ENCODE measurements around the gene TRPM3.

Gene TRPM3

DNA sequence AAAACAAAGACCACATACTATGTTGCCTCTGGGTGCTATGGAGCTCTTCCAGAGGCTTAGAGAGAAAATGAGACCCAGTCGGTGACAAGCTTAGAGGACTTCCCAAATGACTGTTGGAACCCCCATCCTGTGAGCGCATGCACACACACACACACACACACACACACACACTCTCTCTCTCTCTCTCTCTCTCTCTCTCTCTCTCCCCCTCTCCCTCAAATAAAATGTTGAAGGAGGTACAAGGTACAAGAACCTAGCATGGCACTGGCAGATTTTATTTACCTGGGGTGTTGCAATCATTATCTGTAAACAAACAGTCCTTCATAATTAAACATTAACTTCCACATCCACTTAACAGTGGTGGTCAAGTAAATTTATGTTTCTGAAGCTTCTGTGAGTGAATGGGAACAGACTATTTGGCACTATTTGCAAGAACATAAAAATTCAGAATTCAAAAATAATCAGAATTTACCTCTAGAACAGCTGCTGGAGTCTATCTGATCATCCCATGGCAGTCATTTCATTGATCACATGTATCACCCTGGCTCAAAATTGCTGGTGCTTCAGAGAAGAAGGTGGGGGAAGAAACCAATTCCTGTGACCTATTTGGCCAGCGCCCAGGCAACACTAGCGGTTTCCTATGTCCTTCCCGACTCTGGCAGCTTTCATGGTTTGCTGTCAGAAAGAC is 24.9 kb downstream of the TRPM3 start:
- DNase-seq: no peak

DNA sequence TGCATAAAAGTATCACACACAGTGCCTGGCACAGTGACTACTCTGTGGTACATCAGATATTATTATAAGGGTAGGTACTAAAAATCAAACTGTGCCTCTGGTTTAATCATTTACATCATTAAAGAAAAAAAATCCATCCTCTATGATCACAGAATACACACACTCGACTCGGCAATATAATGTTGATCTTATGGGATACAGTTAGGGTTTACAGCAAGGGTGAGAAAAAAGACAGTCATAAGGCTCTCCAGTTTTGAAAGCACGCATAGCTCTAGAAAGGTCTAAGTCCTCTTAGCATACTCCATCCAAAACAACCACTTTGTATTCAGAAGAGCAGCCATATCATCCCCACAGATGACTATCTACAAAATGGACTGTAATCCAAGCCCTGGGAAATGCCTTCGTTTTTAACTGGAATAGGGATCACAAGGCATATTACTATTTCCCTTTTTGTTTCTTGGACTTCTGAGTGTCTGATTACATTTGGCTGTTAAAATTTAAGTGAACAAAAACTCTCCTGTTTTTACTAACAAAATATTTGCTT is 26.6 kb downstream of the TRPM3 start:
- no peak for DNase-seq

DNA sequence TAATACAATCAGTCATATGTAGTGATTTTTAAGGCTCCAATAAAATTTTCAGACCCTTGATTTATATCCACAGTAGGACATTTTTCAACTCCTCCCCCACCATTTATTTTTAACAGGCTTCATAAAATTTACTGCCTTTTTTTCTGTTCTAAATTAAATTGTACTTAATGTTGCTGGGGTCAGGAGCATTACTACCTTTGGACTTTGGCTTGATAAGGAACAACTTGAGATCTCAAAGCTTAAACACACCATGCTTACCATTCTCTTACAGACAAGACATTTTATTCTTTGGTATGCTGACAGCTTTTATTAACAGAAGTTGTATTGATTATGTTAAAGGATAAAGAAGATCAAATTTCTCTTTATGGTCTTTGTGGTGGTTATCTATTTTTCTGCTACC is 30.5 kb downstream of the TRPM3 start:
- no peak for DNase-seq

DNA sequence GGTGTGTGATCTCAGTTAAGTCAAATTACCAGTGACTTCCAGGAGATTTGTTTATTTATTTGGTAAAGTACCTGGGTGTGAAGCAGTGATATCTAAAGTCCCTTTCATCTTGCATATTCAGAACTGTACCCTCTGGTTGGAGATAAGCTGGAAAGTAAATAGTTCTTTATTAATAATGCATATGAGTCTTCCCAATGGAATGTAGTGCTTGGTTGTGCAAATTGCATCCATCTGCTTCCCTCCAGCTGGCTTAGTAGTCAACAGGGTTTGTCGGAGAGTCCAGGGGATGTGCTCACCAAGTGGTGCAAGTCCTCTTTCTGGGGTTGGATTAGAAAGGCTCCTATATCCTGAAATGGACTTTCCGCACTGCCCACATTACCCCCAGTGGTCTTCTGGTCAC is 42.0 kb downstream of the TRPM3 start:
- DNase-seq: peak; percentile 51

DNA sequence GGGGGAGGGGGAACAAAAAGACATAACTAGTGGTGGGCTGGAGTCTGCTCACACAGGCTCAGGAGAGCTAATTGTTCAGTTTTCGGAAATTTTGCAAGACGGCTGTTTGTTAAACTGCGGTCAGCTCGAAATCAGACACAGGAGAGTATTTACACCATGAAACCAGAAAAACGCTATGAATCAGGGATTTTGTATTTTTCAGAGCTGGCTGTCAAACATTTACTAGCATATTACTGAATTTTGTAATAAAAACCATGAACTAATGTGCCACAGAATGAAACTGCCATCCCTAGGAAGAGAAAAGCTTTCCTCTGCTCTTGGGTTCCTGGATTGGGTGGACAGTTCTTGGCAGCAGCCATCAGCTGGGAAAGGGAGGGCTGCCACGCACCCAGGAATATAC is 45.3 kb downstream of the TRPM3 start:
- DNase-seq: no peak

DNA sequence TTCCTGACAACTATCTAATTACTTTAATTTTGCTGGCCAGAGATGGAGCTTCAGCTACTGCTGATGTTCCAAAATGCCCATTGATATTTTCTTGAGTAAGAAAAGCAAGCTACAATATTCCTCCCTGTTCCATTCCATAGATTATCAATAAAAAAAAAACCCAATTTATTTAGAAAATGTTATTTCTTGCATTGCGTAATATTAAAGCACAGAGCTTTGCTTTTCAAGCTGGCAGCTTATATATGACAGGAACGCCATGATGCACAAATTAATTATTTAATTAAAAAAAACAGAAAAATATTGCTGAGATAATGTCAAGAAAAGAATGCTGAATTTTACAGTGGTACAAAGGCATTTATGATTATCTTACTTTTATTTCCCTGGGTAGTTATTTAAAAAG is 47.9 kb downstream of the TRPM3 start:
- no peak for DNase-seq

DNA sequence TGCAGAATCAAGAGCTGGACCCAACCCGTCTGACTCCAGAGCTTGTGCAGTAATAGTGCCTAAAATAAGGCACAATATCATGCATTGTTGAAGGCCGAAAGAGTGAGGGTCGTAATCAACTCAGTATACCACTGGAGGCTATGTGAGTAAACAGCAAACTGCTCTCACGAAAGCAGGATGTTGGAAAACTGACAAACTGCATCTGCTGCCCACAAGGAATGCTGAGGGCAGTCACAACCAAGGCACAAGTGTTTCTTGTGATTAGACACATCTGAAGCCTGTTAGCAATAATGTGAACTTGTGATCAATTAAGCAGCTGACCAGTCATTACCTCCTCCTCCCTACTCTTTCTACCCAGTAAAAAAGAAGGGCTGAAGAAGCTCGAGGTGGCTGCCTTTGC is 48.8 kb downstream of the TRPM3 start:
- DNase-seq: no peak

DNA sequence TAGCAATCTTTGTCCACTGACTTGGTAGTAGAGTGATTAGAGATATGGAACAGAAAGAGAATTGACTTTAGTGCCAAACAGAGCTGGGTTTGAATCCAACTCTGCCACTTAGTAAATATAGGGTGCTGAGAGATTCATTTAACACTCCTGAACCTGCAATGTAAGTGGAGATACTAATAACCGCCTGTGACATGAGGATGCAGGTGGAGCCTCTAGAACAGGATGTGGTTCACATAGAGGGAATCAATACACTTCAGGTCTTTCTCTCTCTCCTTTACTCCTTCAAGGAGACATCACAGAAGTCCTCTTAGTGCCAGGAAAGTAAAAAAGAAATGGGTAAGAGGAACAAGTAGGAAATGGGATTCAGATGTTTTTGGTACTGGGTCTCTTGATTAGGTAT is 49.8 kb downstream of the TRPM3 start:
- no peak for DNase-seq

DNA sequence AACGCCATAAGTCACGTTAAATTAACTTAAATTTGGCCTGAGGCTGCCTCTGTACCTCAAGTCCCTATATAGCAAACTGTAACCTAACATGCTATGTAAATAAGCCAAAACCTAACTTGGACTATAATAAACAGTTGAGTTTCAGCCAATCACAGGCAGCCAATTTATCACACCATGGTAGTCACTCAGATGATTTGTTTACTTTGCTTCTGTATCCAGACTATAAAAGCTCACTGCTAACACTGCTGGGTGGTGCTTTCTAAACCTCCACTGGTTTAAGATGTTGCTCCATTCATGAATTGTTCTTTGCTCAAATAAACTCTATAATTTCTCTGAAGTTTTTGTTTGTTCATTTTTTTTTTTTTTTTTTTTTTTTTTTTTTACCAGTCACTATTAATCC is 62.8 kb downstream of the TRPM3 start:
- no peak for DNase-seq

DNA sequence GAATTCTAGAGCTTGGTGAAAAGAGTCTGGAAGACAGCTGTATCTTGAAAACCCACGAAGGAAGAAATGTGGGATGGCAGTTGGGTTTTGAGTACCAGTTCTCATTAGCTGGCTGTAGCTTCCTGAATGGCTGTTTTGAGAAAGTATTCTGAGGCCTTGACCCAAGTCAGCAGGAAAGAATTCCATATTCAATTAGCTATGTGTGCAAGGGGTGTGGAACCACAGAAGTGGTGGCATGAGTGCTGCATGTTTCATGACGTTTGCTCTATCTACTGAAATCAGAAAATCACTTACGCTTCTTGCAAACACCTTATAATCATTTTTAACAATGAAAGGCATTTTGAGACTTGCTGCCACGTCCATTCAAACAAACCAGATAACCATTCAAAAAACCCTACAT is 69.1 kb downstream of the TRPM3 start:
- no peak for DNase-seq

DNA sequence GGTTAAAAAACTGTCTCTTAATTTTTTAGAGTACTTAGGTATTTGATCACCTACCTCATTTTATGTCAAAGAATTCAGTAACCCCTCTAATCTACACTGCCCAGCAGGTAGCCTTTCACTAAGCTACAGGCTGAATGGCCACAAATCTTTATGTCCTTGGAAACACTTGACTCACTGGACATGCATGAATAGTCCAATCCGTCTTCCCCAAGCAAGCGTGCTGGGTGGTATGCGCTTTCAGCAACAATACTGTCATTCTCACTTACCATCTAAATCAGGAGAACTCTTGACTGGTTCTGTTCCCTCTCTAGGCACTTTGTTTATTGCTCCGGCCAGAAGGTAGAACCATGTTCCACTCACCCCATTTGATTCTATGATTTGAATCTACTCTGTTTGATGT is 73.1 kb downstream of the TRPM3 start:
- no peak for DNase-seq

DNA sequence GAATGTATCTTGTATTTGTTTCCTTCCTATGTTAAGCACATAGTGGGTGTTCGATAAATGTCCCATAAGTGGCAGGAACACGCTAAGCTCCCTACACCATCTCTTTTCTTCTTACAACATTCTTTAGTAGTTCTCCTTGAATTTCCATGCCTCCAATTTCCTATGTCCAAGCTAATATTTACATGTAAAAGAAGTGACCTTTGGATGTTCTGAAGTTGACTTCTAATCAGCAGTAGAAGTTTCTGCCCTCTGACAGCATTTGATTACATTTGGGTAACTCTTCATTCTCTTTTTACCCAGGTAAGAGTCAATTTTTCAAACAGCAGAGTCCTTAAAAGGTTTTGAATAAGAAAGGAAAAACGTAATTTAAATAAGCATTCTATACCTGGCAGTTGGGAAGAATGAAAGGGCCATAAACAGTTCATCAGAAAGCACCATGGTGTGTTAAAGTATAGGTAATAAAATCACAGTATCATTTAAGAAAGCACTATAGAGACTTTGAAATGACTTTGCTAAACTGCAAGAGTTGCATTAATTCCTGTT is 78.9 kb downstream of the TRPM3 start:
- DNase-seq: no peak

DNA sequence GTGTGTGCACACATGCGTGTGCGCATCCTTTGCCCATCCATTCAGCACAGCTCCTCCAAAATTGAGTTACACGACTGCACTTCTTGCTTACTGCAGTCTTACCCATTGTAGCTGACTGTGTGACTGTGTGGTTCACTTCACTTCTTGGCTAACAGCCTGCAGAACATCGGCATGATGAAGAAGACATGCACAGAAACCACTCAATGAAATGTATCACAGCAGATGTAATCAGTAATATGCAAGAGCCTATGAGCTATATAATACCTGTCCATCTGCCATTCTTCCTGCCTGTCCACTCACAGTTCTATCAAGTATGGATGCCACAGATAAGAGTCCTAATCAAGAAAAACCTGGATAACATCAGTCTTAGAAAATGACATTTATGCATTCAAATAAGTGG is 83.9 kb downstream of the TRPM3 start:
- no peak for DNase-seq

DNA sequence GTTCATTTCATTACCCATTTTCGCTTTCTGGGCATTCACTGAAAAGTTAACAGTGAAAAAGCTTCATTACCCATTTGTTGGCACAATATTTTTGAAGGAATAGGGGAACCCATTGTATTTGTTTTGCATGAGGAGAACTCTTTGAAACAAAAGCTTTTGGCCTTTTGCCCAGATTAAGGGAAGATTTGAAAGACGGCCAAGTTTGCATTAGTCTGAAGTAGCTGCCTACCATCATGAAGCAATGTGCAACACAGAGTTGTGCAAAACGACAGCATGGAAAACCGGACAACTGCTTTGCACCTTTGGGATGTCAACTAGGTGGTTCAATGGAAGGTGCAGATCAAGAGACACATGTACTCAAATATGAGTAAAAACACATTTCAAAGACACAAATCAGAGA is 84.9 kb downstream of the TRPM3 start:
- peak; percentile 17 for DNase-seq

DNA sequence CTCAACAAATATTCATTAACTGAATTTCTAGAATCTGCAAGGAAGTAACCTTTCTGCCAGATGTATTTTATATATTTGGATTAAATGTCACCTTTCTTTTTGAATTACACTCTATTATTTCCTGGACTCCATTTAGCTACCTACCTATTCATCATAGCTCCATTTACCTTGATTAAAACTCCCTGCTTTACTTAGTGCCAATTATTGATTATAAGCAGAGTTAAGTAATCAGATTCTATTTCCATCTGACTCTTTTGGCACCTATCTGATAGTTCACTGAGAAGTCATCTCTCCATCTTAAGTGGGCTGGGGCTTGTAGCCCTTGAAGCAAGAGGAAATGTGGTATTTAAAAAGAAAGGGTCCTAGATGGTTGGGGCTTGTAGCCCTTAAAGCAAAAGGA is 88.6 kb downstream of the TRPM3 start:
- DNase-seq: no peak

DNA sequence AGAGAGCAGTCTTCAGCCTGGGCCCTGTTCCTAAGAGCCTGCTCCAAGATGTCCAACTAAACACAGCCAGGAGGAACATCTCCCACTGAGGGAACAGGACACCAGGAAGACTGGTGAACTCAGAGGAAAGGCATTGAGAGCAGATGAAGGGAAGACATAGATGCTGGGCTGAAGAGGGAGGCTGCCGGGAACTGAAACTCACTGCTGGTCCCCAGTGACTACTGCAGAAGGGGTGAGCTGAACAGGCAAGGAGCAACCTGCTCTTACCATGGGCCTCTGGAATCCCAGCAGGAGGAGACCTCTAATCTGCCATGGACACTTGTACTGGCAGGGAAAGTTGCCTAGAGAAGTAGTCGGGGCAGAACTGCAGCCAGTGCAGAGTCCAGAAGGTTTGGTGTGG is 95.7 kb downstream of the TRPM3 start:
- no peak for DNase-seq

DNA sequence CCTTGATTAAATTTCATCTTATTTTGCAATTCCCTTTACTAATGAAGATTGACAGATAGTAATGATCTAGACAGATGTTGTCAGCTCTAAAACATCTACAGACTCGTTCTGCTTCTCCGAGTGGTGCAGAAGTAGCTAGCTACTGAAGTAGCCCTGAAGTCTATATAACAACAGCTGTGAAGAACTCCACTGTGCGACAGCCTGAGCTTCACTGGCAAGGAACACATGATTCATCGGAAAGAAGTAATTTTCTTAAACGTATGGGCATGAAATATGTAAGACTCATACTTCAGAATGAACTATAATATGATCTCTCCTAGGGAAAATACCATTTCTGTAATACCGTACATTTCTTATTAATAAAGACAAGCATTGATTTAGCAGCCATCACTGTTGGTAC is 96.2 kb downstream of the TRPM3 start:
- DNase-seq: peak; percentile 11

DNA sequence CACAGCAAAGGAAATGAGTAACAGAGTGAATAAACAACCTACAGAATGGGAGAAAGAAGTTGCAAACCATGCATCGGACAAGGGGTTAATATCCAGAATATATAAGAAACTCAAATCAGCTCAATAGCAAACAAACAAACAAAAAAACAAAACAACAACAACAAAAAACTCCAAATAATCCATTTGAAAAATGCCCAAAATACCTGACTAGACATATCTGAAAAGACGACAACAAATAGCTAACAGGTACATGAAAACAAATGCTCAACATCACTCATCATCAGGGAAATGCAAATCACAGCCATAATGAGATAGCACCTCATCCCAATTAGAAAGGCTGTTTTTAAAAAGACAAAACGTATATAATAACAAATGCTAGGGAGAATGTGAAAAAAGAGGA is 111.2 kb downstream of the TRPM3 start:
- DNase-seq: no peak

DNA sequence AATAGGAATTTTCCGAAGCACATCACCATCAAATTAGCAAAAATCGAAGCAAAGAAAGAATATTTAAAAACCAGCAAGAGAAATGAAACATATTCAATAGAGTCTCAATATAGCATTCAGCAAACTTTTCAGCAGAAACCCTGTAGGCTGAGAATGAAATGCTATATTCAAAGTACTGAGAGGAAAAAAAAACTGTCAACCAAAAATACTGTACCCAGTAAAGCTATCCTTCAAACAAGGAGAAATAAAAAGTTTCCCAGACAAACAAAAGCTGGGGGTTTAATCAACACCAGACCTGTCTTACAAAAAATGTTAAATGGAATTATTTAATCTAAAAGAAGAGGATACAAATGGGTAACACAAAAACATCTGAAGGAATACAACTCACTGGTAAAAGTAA is 116.0 kb downstream of the TRPM3 start:
- no peak for DNase-seq

DNA sequence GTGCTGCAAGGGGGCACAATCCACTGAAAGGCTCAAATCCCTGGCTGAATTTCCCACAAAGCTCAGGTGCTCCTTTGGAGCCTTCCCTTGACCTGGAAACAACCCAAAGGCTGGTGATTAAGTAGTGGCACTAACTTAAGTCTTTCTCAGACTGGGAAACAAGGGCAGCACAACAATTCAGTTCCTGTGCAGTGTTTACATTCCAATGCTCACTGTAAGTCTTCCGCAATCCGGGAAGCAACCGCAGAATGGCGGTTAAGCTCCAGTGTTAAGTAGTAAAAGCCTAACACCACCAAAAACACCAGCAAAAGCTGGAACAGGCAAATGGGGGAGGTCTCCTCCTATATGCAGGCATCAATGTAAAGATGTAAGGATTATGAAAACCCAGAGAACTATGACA is 117.2 kb downstream of the TRPM3 start:
- DNase-seq: no peak

DNA sequence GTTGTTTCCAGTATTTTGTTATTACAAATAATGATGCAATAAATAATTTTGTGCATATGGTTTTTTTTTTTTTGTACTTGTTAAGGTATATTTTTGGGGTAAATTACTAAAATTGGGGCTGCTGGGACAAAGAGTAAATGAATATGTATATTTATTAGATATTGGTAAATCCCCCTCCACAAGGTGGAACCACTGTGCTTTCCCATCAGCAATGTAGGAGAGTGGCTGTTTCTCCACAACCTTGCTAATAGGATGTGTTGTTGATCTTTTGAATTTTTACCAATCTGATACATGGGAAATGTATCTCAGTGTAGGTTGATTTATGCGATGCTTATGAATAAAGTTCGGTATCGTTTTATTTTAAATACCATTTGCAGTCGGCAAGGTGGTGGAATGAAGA is 118.1 kb downstream of the TRPM3 start:
- DNase-seq: no peak

DNA sequence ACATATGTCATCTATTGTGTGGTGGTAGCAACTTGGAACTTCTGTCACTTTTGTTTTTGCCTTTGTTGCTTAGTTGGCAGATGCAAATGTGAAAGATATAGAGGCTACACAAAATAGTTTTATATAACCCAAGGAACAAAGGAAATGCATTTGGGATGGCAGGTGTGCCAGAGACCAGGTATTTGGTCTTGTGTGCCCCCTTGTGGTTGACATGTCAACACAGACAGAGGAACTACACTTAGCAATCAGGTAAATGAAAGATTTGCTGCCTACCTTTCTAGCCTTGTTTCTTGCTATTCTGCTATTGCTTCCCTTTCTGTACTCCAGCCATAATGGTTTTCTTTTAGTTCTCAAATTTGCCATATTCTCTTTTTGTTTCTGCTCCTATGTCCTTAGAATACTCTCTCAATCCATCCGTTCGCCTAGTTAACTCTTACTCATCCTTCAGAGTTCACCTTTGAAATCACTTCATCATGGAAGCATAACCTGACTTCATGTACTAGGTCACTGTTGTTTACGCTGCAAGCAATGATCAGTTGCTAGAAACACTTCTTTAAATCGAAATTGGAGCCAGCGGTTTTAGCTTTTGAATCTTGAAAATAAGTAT is 119.5 kb downstream of the TRPM3 start:
- DNase-seq: no peak

DNA sequence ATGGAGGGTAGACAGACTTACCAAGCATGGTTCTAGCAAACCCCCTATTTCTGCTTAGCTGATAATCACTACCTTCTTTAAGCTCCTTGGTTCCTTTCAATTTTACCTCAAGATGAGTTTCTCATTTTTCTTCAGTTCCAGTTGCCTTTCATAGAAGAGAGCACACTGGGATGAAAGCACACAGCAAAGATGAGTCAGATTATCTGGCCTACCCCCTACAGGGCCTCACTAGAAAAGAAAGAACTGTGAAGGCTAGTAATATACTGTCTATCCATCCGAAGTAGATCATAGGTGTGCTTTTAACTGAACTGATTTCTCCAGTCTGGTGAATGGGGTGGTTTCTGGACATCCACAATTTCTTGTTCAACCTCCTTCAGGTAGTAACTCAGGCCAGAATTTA is 122.5 kb downstream of the TRPM3 start:
- peak; percentile 32 for DNase-seq

DNA sequence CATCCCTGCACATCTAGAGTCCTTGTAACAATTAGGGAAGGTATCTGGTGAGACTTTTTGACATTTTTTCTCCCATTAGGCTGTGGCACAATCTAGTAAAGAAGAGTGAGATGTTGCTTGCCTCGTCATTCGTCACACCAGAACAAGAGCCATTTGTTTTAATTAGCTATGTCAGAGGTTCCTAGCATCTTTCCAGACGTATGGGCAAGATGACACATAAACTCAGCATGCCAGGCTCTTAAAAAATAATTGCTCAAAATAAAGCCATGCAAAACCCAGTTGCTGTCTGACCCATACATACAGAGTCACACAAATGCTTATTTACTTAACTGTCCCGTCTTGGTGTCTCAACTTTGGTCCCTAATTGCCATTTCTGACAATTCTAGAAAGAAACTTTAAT is 125.9 kb downstream of the TRPM3 start:
- DNase-seq: peak; percentile 18

DNA sequence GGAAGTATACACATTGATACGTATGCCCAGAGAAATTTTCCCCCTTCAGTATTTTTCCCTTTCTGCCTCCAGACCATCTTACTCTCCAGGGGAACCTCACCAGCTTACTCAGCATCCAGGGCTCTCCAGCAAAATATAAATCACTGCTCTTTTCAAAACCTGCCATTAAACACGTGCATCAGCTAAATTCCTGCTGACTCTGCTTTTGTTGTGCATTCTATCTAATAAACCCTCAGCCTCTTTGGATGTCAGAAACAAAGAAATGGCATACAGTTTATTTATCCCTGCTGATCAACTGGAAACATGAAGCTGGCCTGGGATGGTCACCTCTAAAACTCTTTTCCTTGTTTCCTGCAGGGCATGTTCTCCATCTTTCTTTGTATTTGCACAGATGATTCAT is 126.8 kb downstream of the TRPM3 start:
- no peak for DNase-seq
